Activated CD4-positive, alpha-beta T cell treated with anti-CD3 and anti-CD28 coated beads, Interleukin-2, amount 10 ng/mL, durations not matched to agents 7 days and 5 days (primary cell): ENCODE measurements around the gene TJP3. TPM values are rescaled to one million over a fixed set of nuclear protein-coding genes. Genes with fewer than 3 reads are reported as not detected.

ENCODE experiments used
- CTCF ChIA-PET: fragments of 350-600 bp; sonication (Branson Sonifier 250); formaldehyde crosslinking; loops from one replicate; lab custom pipeline; 2021; ENCODE audit warnings: antibody characterized with exemption; lab: Charles Lee
- POLR2A ChIA-PET: fragments of 350-600 bp; sonication (Branson Sonifier 250); formaldehyde crosslinking; loops from one replicate; lab custom pipeline; 2021; ENCODE audit warnings: antibody characterized with exemption; lab: Charles Lee
- DNase-seq: peaks from one replicate; pipeline ENCODE4 v3.0.0-alpha.2; 2020
- H3K27ac Mint-ChIP-seq: one replicate; pipeline ENCODE4 v1.8.0; 2021; ENCODE audit warnings: mild to moderate bottlenecking, moderate library complexity, mixed read lengths
- H3K27me3 Mint-ChIP-seq: one replicate; pipeline ENCODE4 v1.8.0; 2021; ENCODE audit warnings: mixed read lengths
- H3K36me3 Mint-ChIP-seq: one replicate; pipeline ENCODE4 v1.8.0; 2021; ENCODE audit warnings: low read depth, mixed read lengths
- H3K4me1 Mint-ChIP-seq: one replicate; pipeline ENCODE4 v1.8.0; 2021; ENCODE audit warnings: mixed read lengths
- H3K4me3 Mint-ChIP-seq: one replicate; pipeline ENCODE4 v1.8.0; 2021; ENCODE audit warnings: mild to moderate bottlenecking, moderate library complexity, mixed read lengths
- H3K9me3 Mint-ChIP-seq: one replicate; pipeline ENCODE4 v1.8.0; 2021; ENCODE audit warnings: mixed read lengths
- total RNA-seq, 2 experiments: library from RNA; stranded (reverse); gene quantifications; one replicate each; pipeline ENCODE4 v1.2.3, GENCODE V29; 2021

Gene TJP3
- total RNA-seq, 2 experiments from 2014 or later, result 2.7 to 3.5 TPM

GRCh38 chr19:3687774-3688706, 20.1 kb upstream of the TJP3 start:
- Mint-ChIP-seq H3K9me3 (peaks cover 6% of the 10 kb centered on the region), H3K27me3 (no peaks in the 10 kb centered on the region), H3K36me3 (peaks cover 28% of the 10 kb centered on the region), H3K4me1 (peaks cover 40% of the 10 kb centered on the region), H3K4me3 (peak overlapping the region; percentile 64), H3K27ac (peak overlapping the region; percentile 84)
- POLR2A ChIA-PET, result no interaction called here
- CTCF ChIA-PET, result interaction anchor here (0.6 to 2.6 kb wide), 3 partner anchors 22 to 298 kb away, joined by 3 to 8 read pairs (median 3); no protein-coding TSS in a partner anchor
- peak; percentile 55 for DNase-seq

GRCh38 chr19:3690551-3691371, 17.4 kb upstream of the TJP3 start:
- Mint-ChIP-seq H3K4me3 (no peak overlapping the region), H3K27ac (no peak overlapping the region)

GRCh38 chr19:3691372-3691716, 16.8 kb upstream of the TJP3 start:
- Mint-ChIP-seq H3K36me3 (peaks cover 13% of the 10 kb centered on the region), H3K27me3 (no peaks in the 10 kb centered on the region), H3K9me3 (no peaks in the 10 kb centered on the region), H3K4me1 (peaks cover 37% of the 10 kb centered on the region), H3K4me3 (no peak overlapping the region), H3K27ac (peak overlapping the region; percentile 46)
- CTCF ChIA-PET, result interaction anchor here (0.5 to 1.3 kb wide), 5 partner anchors 20 to 449 kb away, joined by 3 to 4 read pairs (median 4); no protein-coding TSS in a partner anchor
- POLR2A ChIA-PET, result no interaction called here
- DNase-seq, result no peak

More at GRCh38 chr19:3690551-3691371, 17.4 kb upstream of the TJP3 start:
- H3K9me3 Mint-ChIP-seq, result no peaks in the 10 kb centered on the region
- CTCF ChIA-PET, result interaction anchor here (0.5 to 1.3 kb wide), 5 partner anchors 19 to 212 kb away, joined by 3 to 4 read pairs (median 3); partner anchors contain the start of gene APBA3
- no peak for DNase-seq
- H3K27me3 Mint-ChIP-seq, result no peaks in the 10 kb centered on the region
- POLR2A ChIA-PET, result interaction anchor here (0.6 kb wide), 1 partner anchor 218 kb away, joined by 3 read pairs; no protein-coding TSS in a partner anchor
- H3K36me3 Mint-ChIP-seq, result peaks cover 13% of the 10 kb centered on the region
- peaks cover 35% of the 10 kb centered on the region for H3K4me1 Mint-ChIP-seq

GRCh38 chr19:3691726-3692125, 16.5 kb upstream of the TJP3 start:
- Mint-ChIP-seq H3K27me3 (no peaks in the 10 kb centered on the region), H3K9me3 (no peaks in the 10 kb centered on the region), H3K4me3 (no peak overlapping the region), H3K36me3 (peaks cover 13% of the 10 kb centered on the region), H3K27ac (no peak overlapping the region), H3K4me1 (peaks cover 37% of the 10 kb centered on the region)
- POLR2A ChIA-PET, result no interaction called here
- CTCF ChIA-PET, result interaction anchor here (0.5 to 1.3 kb wide), 5 partner anchors 18 to 449 kb away, joined by 3 to 5 read pairs (median 4); no protein-coding TSS in a partner anchor
- DNase-seq, result no peak

GRCh38 chr19:3692141-3693024, 15.8 kb upstream of the TJP3 start:
- Mint-ChIP-seq H3K36me3 (peaks cover 13% of the 10 kb centered on the region), H3K4me1 (peaks cover 33% of the 10 kb centered on the region), H3K9me3 (no peaks in the 10 kb centered on the region), H3K27me3 (no peaks in the 10 kb centered on the region), H3K4me3 (no peak overlapping the region), H3K27ac (no peak overlapping the region)
- ChIA-PET POLR2A (no interaction called here), CTCF (interaction anchor here (0.5 to 1.5 kb wide), 10 partner anchors 10 to 448 kb away, joined by 3 to 5 read pairs (median 4); partner anchors contain the start of gene MRPL54)
- DNase-seq, result peak; percentile 45

- Mint-ChIP-seq H3K9me3 (no peaks in the 10 kb centered on the region), H3K36me3 (peaks cover 13% of the 10 kb centered on the region), H3K27me3 (no peaks in the 10 kb centered on the region)
Measured at GRCh38 chr19:3693025-3693925, 14.9 kb upstream of the TJP3 start.

GRCh38 chr19:3694361-3695123, 13.6 kb upstream of the TJP3 start:
- Mint-ChIP-seq H3K27me3 (no peaks in the 10 kb centered on the region), H3K27ac (no peak overlapping the region), H3K9me3 (no peaks in the 10 kb centered on the region), H3K4me1 (peaks cover 39% of the 10 kb centered on the region), H3K36me3 (peaks cover 13% of the 10 kb centered on the region), H3K4me3 (no peak overlapping the region)
- CTCF ChIA-PET, result no interaction called here
- no peak for DNase-seq
- POLR2A ChIA-PET, result interaction anchor here (0.6 kb wide), 1 partner anchor 197 kb away, joined by 6 read pairs; no protein-coding TSS in a partner anchor

More at GRCh38 chr19:3693025-3693925, 14.9 kb upstream of the TJP3 start:
- POLR2A ChIA-PET, result no interaction called here
- CTCF ChIA-PET, result interaction anchor here (0.5 to 1.5 kb wide), 9 partner anchors 9 to 337 kb away, joined by 3 to 4 read pairs (median 3); partner anchors contain the start of gene MRPL54
- DNase-seq, result no peak
- Mint-ChIP-seq H3K27ac (no peak overlapping the region), H3K4me3 (no peak overlapping the region), H3K4me1 (peaks cover 33% of the 10 kb centered on the region)

GRCh38 chr19:3695124-3695733, 13.0 kb upstream of the TJP3 start:
- Mint-ChIP-seq H3K9me3 (no peaks in the 10 kb centered on the region), H3K27me3 (no peaks in the 10 kb centered on the region), H3K36me3 (peaks cover 7% of the 10 kb centered on the region), H3K4me3 (no peak overlapping the region), H3K4me1 (peaks cover 33% of the 10 kb centered on the region), H3K27ac (no peak overlapping the region)
- no peak for DNase-seq
- ChIA-PET CTCF (no interaction called here), POLR2A (interaction anchor here (0.6 kb wide), 1 partner anchor 198 kb away, joined by 6 read pairs; no protein-coding TSS in a partner anchor)

GRCh38 chr19:3695986-3696659, 12.1 kb upstream of the TJP3 start:
- Mint-ChIP-seq H3K4me1 (peaks cover 29% of the 10 kb centered on the region), H3K27me3 (no peaks in the 10 kb centered on the region), H3K27ac (no peak overlapping the region), H3K9me3 (no peaks in the 10 kb centered on the region), H3K36me3 (peaks cover 5% of the 10 kb centered on the region), H3K4me3 (no peak overlapping the region)
- CTCF ChIA-PET, result interaction anchor here (1.4 kb wide), 1 partner anchor 10 kb away, joined by 3 read pairs; no protein-coding TSS in a partner anchor
- POLR2A ChIA-PET, result no interaction called here
- DNase-seq, result no peak

GRCh38 chr19:3696660-3696995, 11.6 kb upstream of the TJP3 start:
- Mint-ChIP-seq H3K9me3 (no peaks in the 10 kb centered on the region), H3K4me1 (peaks cover 24% of the 10 kb centered on the region), H3K4me3 (no peak overlapping the region), H3K27ac (no peak overlapping the region), H3K27me3 (no peaks in the 10 kb centered on the region), H3K36me3 (peaks cover under 1% of the 10 kb centered on the region)
- ChIA-PET POLR2A (no interaction called here), CTCF (interaction anchor here (0.8 to 1.4 kb wide), 2 partner anchors 11 to 22 kb away, joined by 3 to 4 read pairs; no protein-coding TSS in a partner anchor)
- DNase-seq, result no peak
